ENCODE data around the gene SLC25A38. TPM values are rescaled to one million over a fixed set of nuclear protein-coding genes. Genes with fewer than 3 reads are reported as not detected.

Gene SLC25A38
- total RNA-seq, 4 donors from 2014 or later = 10.5 to 61.7 (median 40.4) TPM

GRCh38 chr3:39388153-39388552 lies 5.0 kb downstream of the SLC25A38 start:
- Histone ChIP-seq H3K27me3 (no peaks in the 10 kb centered on the region), H3K4me1 (peaks cover 4 to 41% (median 24%) of the 10 kb centered on the region in 4 donors), H3K36me3 (peaks cover 0 to 26% (median 5%) of the 10 kb centered on the region in 4 donors), H3K4me3 (no peak overlapping the region), H3K9me3 (no peaks in the 10 kb centered on the region), H3K27ac (no peak overlapping the region)
- in situ Hi-C loops (cut with MboI; ENCODE audit: low pct_ligation_motif_present in 1 of 4, low pct_unique_long_range_greater_than_20kb in 1 of 4, low sequenced_read_pairs in 3 of 4) = loop anchor here (25.0 kb wide), 2 partner anchors 176 to 201 kb away; partner anchors contain the start of gene XIRP1 (in 3 of the 4)
- 59% methylated on average over 2 of the region's 2 CpGs; no CpG with 5 or more reads in 1 of the 2 donors for WGBS, 2 donors (ENCODE audit: low coverage in 1 of 2)
- intact Hi-C loops (cut with DNase I; ENCODE audit: low total_unique reads) = loop anchor here (10.0 kb wide), 1 partner anchor 283 kb away; the partner anchor contains the start of genes GORASP1 and TTC21A
- DNase-seq = no peak
- TF ChIP-seq POLR2A (IDR thresholded peaks at IDR 0.05) (no peak), POLR2AphosphoS5 (IDR thresholded peaks at IDR 0.05) (no peak), CTCF (IDR thresholded peaks at IDR 0.05) (no peak), EP300 (IDR thresholded peaks at IDR 0.05; ENCODE audit: low read depth) (no peak)

GRCh38 chr3:39388741-39389248 lies 5.6 kb downstream of the SLC25A38 start:
- in situ Hi-C loops (cut with MboI; ENCODE audit: low pct_ligation_motif_present in 1 of 4, low pct_unique_long_range_greater_than_20kb in 1 of 4, low sequenced_read_pairs in 3 of 4) = loop anchor here (25.0 kb wide), 2 partner anchors 176 to 201 kb away; partner anchors contain the start of gene XIRP1 (in 3 of the 4)
- no peak for DNase-seq
- H3K27ac ChIP-seq = no peak overlapping the region

GRCh38 chr3:39390181-39390580 lies 7.0 kb downstream of the SLC25A38 start:
- peaks cover 0 to 47% (median 16%) of the 10 kb centered on the region in 4 donors for H3K36me3 ChIP-seq
- in situ Hi-C loops (cut with MboI; ENCODE audit: low pct_ligation_motif_present in 1 of 4, low pct_unique_long_range_greater_than_20kb in 1 of 4, low sequenced_read_pairs in 3 of 4) (loop anchor here (25.0 kb wide), 2 partner anchors 178 to 203 kb away; partner anchors contain the start of gene XIRP1 (in 3 of the 4)), intact Hi-C loops (cut with DNase I; ENCODE audit: low total_unique reads) (no loop called here)
- H3K4me3 ChIP-seq = no peak overlapping the region
- no peak for DNase-seq
- H3K4me1 ChIP-seq = peaks cover 0 to 33% (median 16%) of the 10 kb centered on the region in 4 donors
- H3K27ac ChIP-seq = no peak overlapping the region
- H3K27me3 ChIP-seq = no peaks in the 10 kb centered on the region
- 78 to 91% methylated on average over 4 of the region's 4 CpGs for WGBS, 2 donors (ENCODE audit: low coverage in 1 of 2)
- no peaks in the 10 kb centered on the region for H3K9me3 ChIP-seq
- TF ChIP-seq POLR2AphosphoS5 (IDR thresholded peaks at IDR 0.05) (no peak), CTCF (IDR thresholded peaks at IDR 0.05) (no peak), EP300 (IDR thresholded peaks at IDR 0.05; ENCODE audit: low read depth) (no peak), POLR2A (IDR thresholded peaks at IDR 0.05) (no peak)

More at GRCh38 chr3:39388741-39389248, 5.6 kb downstream of the SLC25A38 start:
- Histone ChIP-seq H3K36me3 (peaks cover 0 to 33% (median 8%) of the 10 kb centered on the region in 4 donors), H3K27me3 (no peaks in the 10 kb centered on the region), H3K9me3 (no peaks in the 10 kb centered on the region), H3K4me1 (peaks cover 4 to 41% (median 24%) of the 10 kb centered on the region in 4 donors), H3K4me3 (no peak overlapping the region)
- TF ChIP-seq POLR2AphosphoS5 (IDR thresholded peaks at IDR 0.05) (no peak), CTCF (IDR thresholded peaks at IDR 0.05) (no peak), POLR2A (IDR thresholded peaks at IDR 0.05) (no peak), EP300 (IDR thresholded peaks at IDR 0.05; ENCODE audit: low read depth) (no peak)
- WGBS, 2 donors (ENCODE audit: low coverage in 1 of 2) = 67% methylated on average over 1 to 2 of the region's 2 CpGs
- intact Hi-C loops (cut with DNase I; ENCODE audit: low total_unique reads) = loop anchor here (10.0 kb wide), 1 partner anchor 284 kb away; the partner anchor contains the start of genes GORASP1 and TTC21A

- no peaks in the 10 kb centered on the region for H3K27me3 ChIP-seq
- H3K27ac ChIP-seq = no peak overlapping the region
- DNase-seq = no peak
- 88 to 89% methylated on average over 1 to 3 of the region's 3 CpGs for WGBS, 2 donors (ENCODE audit: low coverage in 1 of 2)
- intact Hi-C loops (cut with DNase I; ENCODE audit: low total_unique reads) (no loop called here), in situ Hi-C loops (cut with MboI; ENCODE audit: low pct_ligation_motif_present in 1 of 4, low pct_unique_long_range_greater_than_20kb in 1 of 4, low sequenced_read_pairs in 3 of 4) (loop anchor here (25.0 kb wide), 2 partner anchors 184 to 209 kb away; partner anchors contain the start of gene XIRP1 (in 3 of the 4))
- H3K4me3 ChIP-seq = no peak overlapping the region
- H3K9me3 ChIP-seq = no peaks in the 10 kb centered on the region
- TF ChIP-seq POLR2A (IDR thresholded peaks at IDR 0.05) (no peak), CTCF (IDR thresholded peaks at IDR 0.05) (no peak), POLR2AphosphoS5 (IDR thresholded peaks at IDR 0.05) (no peak), EP300 (IDR thresholded peaks at IDR 0.05; ENCODE audit: low read depth) (no peak)
- H3K4me1 ChIP-seq = no peaks in the 10 kb centered on the region
- peaks cover 0 to 59% (median 26%) of the 10 kb centered on the region in 4 donors for H3K36me3 ChIP-seq
These were observed 13.5 kb downstream of the SLC25A38 start for GRCh38 chr3:39396690-39397089.

All from transverse colon (tissue), 4 donors.